GM13976 (cell line): ENCODE results near the gene IL25.
"Not testable (repeated sequence)": the region's sequence is repeated elsewhere in the genome, so short reads cannot be mapped to it uniquely, and the experiment has no call there.

Experiments used
- DNase-seq: peaks from one replicate; pipeline ENCODE4 v3.0.0; 2012; ENCODE audit warnings: low spot score
- CTCF ChIP-seq: IDR thresholded peaks from 2 replicates; pipeline ENCODE4 v1.5.1; 2012; ENCODE audit warnings: borderline replicate concordance, mild to moderate bottlenecking; ENCODE audit not compliant: insufficient read depth; ENCODE audit errors: extremely low read depth, missing control alignments, control extremely low read depth
- in situ Hi-C: fragments of 300-500 bp; cut with MboI; formaldehyde crosslinking; loops from one replicate; pipeline ENCODE4 v1.12.0; 2022; ENCODE audit warnings: low sequenced_read_pairs, mixed read lengths, inconsistent platforms; ENCODE audit not compliant: unreplicated experiment

The IL25 gene

GRCh38 chr14:23399136-23399535, 26.5 kb downstream of the IL25 start:
- no peak for TF ChIP-seq CTCF
- in situ Hi-C loops, result no loop called here
- DNase-seq, result no peak

- in situ Hi-C loops, result no loop called here
- TF ChIP-seq CTCF, result no peak
- no peak for DNase-seq
These were observed 27.0 kb downstream of the IL25 start for GRCh38 chr14:23399591-23399990.

- DNase-seq, in situ Hi-C loops: not testable (repeated sequence)
These were observed 28.0 kb downstream of the IL25 start for GRCh38 chr14:23400496-23401149.

GRCh38 chr14:23401291-23401690, 28.7 kb downstream of the IL25 start:
- no peak for DNase-seq
- no peak for TF ChIP-seq CTCF
- in situ Hi-C loops, result no loop called here

GRCh38 chr14:23402296-23403138, 29.9 kb downstream of the IL25 start:
- TF ChIP-seq CTCF, result no peak
- DNase-seq, result no peak
- in situ Hi-C loops, result no loop called here

- no peak for TF ChIP-seq CTCF
- no peak for DNase-seq
- in situ Hi-C loops, result no loop called here
These were observed 30.5 kb downstream of the IL25 start for GRCh38 chr14:23403139-23403438.

GRCh38 chr14:23403908-23404307, 31.3 kb downstream of the IL25 start:
- no peak for DNase-seq
- in situ Hi-C loops, result no loop called here
- no peak for TF ChIP-seq CTCF
